GM19467 (cell line): ENCODE results near the gene RBM4B.
"Not testable (repeated sequence)": the region's sequence is repeated elsewhere in the genome, so short reads cannot be mapped to it uniquely, and the experiment has no call there.

Experiments used
- ATAC-seq: cut with Tn5 transposase; IDR thresholded peaks from one replicate; pipeline ENCODE4 v1.9.1; 2021; ENCODE audit warnings: mild to moderate bottlenecking, moderate library complexity; ENCODE audit not compliant: unreplicated experiment

RBM4B gene

GRCh38 chr11:66677599-66678375 is at the start of gene RBM4B:
Gene RBM4B (minus strand): TSS chr11:66677887. CDS start chr11:66677079, 808 bp downstream.
- peak; percentile 83 for ATAC-seq

GRCh38 chr11:66725647-66726046 is 48.0 kb upstream of the RBM4B start:
- no peak for ATAC-seq

GRCh38 chr11:66725114-66725513 is 47.4 kb upstream of the RBM4B start:
- ATAC-seq, result no peak

GRCh38 chr11:66724167-66724566 is 46.5 kb upstream of the RBM4B start:
- not testable (repeated sequence) for ATAC-seq

GRCh38 chr11:66723693-66724092 is 46.0 kb upstream of the RBM4B start:
- no peak for ATAC-seq

- no peak for ATAC-seq
Observed at GRCh38 chr11:66722745-66723651, 45.3 kb upstream of the RBM4B start.

- ATAC-seq, result no peak
Observed at GRCh38 chr11:66721939-66722338, 44.3 kb upstream of the RBM4B start.

- no peak for ATAC-seq
Observed at GRCh38 chr11:66720899-66721470, 43.3 kb upstream of the RBM4B start.

- ATAC-seq, result no peak
Observed at GRCh38 chr11:66720223-66720898, 42.7 kb upstream of the RBM4B start.

- ATAC-seq, result no peak
Observed at GRCh38 chr11:66719111-66719872, 41.6 kb upstream of the RBM4B start.

- no peak for ATAC-seq
Observed at GRCh38 chr11:66718320-66718971, 40.8 kb upstream of the RBM4B start.

GRCh38 chr11:66717925-66718319 is 40.2 kb upstream of the RBM4B start:
- no peak for ATAC-seq

GRCh38 chr11:66716996-66717395 is 39.3 kb upstream of the RBM4B start:
- ATAC-seq, result no peak

- ATAC-seq, result no peak
Observed at GRCh38 chr11:66715346-66716085, 37.8 kb upstream of the RBM4B start.

- no peak for ATAC-seq
Observed at GRCh38 chr11:66713746-66714480, 36.2 kb upstream of the RBM4B start.

- no peak for ATAC-seq
Observed at GRCh38 chr11:66710384-66710930, 32.8 kb upstream of the RBM4B start.

GRCh38 chr11:66708701-66709100 is 31.0 kb upstream of the RBM4B start:
- ATAC-seq, result no peak

GRCh38 chr11:66708094-66708493 is 30.4 kb upstream of the RBM4B start:
- ATAC-seq, result no peak
